Epithelial cell of esophagus (primary cell): ENCODE data around the gene SUPT3H.
A peak's percentile ranks its signal among the peaks of the same experiment; 100 is the strongest.

Experiments
- DNase-seq: peaks from one replicate; pipeline ENCODE4 v3.0.0; 2010; ENCODE audit warnings: low read depth
- H3K4me3 ChIP-seq: 2 replicates; pipeline ENCODE4 v1.5.1; 2011; ENCODE audit warnings: mild to moderate bottlenecking, low read length, control low read depth
- TF ChIP-seq, protein P1 (sequence below): IDR thresholded peaks from 2 replicates; pipeline ENCODE4 v1.5.1; 2011; ENCODE audit warnings: low read depth, mild to moderate bottlenecking, low read length, control low read depth, inconsistent platforms; ENCODE audit not compliant: insufficient read depth; ENCODE audit errors: missing control alignments

Gene SUPT3H

DNA sequence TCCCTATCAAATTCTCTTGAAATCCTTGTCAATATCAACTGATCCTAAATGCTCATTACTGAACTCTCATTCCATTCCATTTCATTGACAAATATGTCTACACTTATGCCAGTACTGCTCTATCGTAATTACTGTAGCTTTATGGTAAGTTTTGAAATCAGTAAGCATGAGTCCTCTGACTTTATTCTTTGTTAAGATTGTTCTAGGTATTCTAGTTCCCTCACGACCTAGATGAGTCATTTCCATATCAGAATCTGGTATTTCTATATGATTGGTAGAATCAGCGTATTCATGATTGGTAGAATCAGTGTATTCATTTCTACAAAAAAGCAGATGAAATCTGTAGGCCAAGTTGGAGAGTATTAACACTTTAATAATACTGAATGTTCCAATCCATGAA is 368.2 kb downstream of the SUPT3H start:
- H3K4me3 ChIP-seq, result no peak overlapping the region
- peak; percentile 1 for DNase-seq
- TF ChIP-seq, protein P1, sequence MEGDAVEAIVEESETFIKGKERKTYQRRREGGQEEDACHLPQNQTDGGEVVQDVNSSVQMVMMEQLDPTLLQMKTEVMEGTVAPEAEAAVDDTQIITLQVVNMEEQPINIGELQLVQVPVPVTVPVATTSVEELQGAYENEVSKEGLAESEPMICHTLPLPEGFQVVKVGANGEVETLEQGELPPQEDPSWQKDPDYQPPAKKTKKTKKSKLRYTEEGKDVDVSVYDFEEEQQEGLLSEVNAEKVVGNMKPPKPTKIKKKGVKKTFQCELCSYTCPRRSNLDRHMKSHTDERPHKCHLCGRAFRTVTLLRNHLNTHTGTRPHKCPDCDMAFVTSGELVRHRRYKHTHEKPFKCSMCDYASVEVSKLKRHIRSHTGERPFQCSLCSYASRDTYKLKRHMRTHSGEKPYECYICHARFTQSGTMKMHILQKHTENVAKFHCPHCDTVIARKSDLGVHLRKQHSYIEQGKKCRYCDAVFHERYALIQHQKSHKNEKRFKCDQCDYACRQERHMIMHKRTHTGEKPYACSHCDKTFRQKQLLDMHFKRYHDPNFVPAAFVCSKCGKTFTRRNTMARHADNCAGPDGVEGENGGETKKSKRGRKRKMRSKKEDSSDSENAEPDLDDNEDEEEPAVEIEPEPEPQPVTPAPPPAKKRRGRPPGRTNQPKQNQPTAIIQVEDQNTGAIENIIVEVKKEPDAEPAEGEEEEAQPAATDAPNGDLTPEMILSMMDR, result no peak

DNA sequence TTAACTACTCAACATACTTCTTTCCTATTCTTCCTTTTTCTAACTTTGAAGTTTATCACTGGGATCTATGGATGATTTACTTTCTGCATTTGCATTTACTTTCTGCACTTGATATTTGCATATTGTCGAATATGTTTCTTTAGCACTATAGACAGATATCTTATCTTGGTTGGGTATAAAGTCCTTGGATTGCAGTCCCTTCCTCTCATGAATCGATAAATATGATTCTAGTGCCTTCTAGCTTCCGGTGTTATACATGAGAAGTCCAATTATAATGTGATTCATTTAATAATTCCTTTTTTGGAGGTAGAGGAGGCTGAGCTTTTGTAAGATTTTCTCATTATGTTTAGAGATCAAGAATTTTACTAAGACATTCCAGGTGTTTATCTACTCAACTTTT is 370.8 kb downstream of the SUPT3H start:
- TF ChIP-seq, protein P1, result no peak

DNA sequence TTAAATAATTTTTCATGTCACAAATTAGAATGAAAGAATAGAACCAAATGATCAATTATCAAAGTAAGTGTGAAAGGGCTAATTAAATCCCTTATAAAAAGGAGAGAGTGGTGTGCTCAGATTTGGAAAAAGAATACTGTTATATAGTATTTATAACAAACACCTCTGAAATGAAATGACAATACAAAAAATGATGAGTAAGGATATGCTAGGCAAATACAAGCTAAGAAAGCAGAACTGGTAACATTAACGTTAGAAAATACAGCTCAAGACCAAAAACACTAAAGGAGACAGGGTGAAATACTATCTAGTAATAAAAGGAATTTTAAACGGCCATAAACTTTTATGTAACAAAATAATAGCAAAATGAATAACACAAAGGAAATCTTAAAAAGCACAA is 373.8 kb downstream of the SUPT3H start:
- TF ChIP-seq, protein P1, result no peak
- no peak overlapping the region for H3K4me3 ChIP-seq
- no peak for DNase-seq

More for the DNA sequence above, 370.8 kb downstream of the SUPT3H start:
- H3K4me3 ChIP-seq, result no peak overlapping the region
- no peak for DNase-seq

DNA sequence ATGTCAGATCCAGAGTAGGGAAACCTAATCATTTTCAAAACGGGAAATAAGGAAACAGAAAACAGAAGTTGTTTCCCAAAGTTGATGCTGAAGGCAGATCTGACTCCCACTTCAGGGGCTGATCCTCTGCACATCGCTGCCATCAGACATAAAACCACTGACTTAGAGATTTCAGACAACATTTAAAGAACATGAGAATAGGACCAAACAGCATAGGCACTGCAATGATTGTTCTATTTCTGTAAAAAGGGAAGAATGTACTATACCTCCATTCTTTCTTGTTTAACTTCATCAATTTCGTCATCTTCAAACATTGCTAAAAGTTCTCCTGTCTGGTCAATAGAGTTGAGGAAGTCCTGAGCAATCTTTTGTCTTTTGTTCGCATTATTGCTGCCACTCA is 374.3 kb downstream of the SUPT3H start:
- no peak for DNase-seq
- TF ChIP-seq, protein P1, result no peak
- H3K4me3 ChIP-seq, result no peak overlapping the region

DNA sequence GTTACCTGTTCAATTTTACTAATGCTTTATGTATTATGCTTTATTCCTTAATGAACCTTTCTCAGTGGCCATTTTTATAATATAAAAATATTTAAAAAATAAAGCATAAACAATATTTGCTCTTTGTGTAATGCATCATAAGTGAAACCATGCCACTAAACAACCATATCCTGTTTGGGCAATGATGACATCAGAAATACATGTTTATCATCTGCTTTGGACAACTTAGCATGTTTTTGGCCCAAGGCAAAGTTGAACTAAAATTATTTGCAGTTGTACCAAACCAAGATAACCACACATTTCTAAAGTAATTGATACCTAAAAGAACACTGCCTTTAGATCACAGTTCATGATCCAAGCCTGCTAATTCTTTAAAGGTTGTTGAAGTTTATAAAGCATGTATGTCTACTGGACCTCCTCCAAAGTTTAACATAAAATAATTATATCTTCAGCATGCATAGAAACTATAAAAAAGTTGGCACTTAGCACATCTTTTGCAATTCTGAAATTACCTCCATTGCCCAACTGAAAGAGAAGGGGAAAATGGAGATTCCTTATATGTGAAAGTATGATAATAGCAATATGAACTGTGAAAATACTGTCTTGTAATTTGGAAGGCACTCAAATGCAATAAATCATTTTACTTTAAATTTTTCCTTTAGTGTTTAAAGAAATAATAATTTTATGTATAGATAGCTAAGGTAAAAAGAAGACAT is 375.2 kb downstream of the SUPT3H start:
- peak; percentile 6 for DNase-seq
- no peak overlapping the region for H3K4me3 ChIP-seq
- TF ChIP-seq, protein P1, result no peak

DNA sequence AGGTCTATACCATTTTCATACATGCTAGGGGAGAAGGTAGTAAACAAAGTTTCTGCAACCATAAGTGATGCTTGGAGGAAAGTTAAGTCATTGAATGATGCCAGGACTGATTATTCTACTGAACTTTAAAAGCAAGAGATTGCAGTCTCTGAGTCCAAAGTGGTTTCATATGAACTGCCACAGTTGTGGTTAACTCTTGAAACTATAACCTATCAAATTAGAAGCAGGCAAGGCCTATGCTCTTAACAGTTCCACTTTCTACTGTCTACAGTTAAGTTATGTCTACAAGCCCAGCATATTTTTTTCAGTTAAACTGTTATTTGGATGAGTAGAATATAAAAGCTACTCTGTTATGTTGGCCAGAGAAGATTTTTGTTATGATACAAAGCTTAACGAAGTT is 376.1 kb downstream of the SUPT3H start:
- no peak for DNase-seq
- TF ChIP-seq, protein P1, result no peak
- H3K4me3 ChIP-seq, result no peak overlapping the region

DNA sequence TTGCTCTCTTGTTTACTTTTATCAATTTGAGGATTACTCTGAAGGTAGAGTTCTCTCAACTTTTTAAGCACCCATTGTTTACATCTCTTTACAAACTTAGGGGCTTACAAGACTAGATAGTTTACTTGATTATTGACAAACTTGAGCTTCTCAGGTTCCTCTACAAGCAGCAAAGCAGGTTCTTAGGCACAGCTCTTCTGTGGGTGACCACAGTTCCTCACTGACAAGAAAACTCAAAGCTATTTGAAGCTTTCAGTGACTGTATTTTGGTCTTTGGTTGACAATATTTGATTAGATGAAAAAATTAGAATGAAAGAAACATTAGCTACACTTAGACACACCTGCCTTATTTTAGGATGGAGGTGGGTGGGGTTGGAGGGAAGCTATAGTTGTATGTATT is 376.9 kb downstream of the SUPT3H start:
- TF ChIP-seq, protein P1, result no peak
- no peak overlapping the region for H3K4me3 ChIP-seq
- DNase-seq, result no peak
